SU-DHL-6 (cell line): ENCODE measurements around the gene APOBEC3B.
"Not testable (repeated sequence)": the region's sequence is repeated elsewhere in the genome, so short reads cannot be mapped to it uniquely, and the experiment has no call there.

Experiments
- CTCF ChIP-seq: fragments of 200-600 bp; sonication (generic); IDR thresholded peaks from one replicate; pipeline ENCODE4 v1.5.1; 2017; ENCODE audit warnings: antibody characterized with exemption, mild to moderate bottlenecking, low read length, moderate library complexity; ENCODE audit not compliant: insufficient read depth, poor library complexity, severe bottlenecking
- EZH2phosphoT487 ChIP-seq: fragments of 200-600 bp; sonication (generic), shearing (Covaris generic); conservative IDR thresholded peaks from 2 replicates; pipeline ENCODE4 v1.6.1; 2018; ENCODE audit warnings: mild to moderate bottlenecking, antibody characterized with exemption, low read length, moderate library complexity, mixed read lengths

DNA sequence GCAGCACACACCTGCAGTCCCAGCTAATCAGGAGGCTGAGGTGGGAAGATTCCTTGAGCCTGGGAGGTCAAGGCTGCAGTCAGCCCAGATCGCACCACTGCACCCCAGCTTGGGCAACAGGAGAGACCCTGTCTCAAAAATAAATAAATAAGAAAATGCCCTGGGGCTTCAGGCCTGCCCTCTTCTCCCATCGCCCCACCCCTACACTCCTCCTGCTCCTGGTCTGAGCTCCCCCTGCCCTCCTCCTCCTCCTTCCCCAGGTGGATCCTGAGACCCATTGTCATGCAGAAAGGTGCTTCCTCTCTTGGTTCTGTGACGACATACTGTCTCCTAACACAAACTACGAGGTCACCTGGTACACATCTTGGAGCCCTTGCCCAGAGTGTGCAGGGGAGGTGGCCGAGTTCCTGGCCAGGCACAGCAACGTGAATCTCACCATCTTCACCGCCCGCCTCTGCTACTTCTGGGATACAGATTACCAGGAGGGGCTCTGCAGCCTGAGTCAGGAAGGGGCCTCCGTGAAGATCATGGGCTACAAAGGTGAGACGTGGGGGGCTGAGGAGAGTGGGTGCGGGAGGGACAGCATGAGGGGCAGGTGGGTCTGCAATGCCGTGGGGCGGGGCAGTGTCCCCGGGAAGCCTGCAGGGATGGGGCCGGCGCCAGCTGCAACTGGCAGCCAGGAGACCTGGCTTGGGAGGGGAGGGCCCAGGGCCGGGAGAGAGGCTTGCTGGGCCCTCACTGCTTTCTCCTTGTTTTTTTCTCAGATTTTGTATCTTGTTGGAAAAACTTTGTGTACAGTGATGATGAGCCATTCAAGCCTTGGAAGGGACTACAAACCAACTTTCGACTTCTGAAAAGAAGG, 49.5 kb downstream of the APOBEC3B start:
- TF ChIP-seq CTCF, EZH2phosphoT487: not testable (repeated sequence)
